ENCODE measurements around the gene CFAP77. TPM values are rescaled to one million over a fixed set of nuclear protein-coding genes. Genes with fewer than 3 reads are reported as not detected.

The CFAP77 gene
- total RNA-seq, 1 experiment from 2014 or later: not detected

- H3K9me3 ChIP-seq (ENCODE audit: low read depth, low read length, poor library complexity, severe bottlenecking): no peaks in the 10 kb centered on the region
- TF ChIP-seq CTCF (conservative IDR thresholded peaks at IDR 0.05; ENCODE audit: low read depth, low read length) (no peak), EZH2 (IDR thresholded peaks at IDR 0.05; ENCODE audit: borderline replicate concordance, low read depth, low read length, poor library complexity, severe bottlenecking) (no peak)
- no peaks in the 10 kb centered on the region for H3K4me1 ChIP-seq (ENCODE audit: insufficient read depth, low read length, poor library complexity, severe bottlenecking)
- DNase-seq (ENCODE audit: low spot score): no peak
- intact Hi-C loops (cut with micrococcal nuclease; ENCODE audit: unreplicated experiment): no loop called here
- H3K36me3 ChIP-seq (ENCODE audit: insufficient read depth, low read length, poor library complexity, severe bottlenecking): no peaks in the 10 kb centered on the region
- no peak overlapping the region for H3K4me3 ChIP-seq (ENCODE audit: low read depth, low read length, poor library complexity, severe bottlenecking)
- no peak overlapping the region for H3K27ac ChIP-seq (ENCODE audit: low read depth, low read length, poor library complexity, severe bottlenecking)
- BruUV-seq (replicated peaks): no TSS peak
- ChIA-PET CTCF (no interaction called here), POLR2A (ENCODE audit: low non-redundant PET) (no interaction called here)
- H3K27me3 ChIP-seq (replicated peaks; ENCODE audit: insufficient read depth, low read depth, low read length, poor library complexity): peaks cover 44% of the 10 kb centered on the region
Observed at GRCh38 chr9:132500193-132500592, 90.2 kb downstream of the CFAP77 start.

- ChIA-PET POLR2A (ENCODE audit: low non-redundant PET) (no interaction called here), CTCF (no interaction called here)
- Histone ChIP-seq H3K4me1 (ENCODE audit: insufficient read depth, low read length, poor library complexity, severe bottlenecking) (no peaks in the 10 kb centered on the region), H3K27me3 (replicated peaks; ENCODE audit: insufficient read depth, low read depth, low read length, poor library complexity) (peaks cover 38% of the 10 kb centered on the region), H3K27ac (ENCODE audit: low read depth, low read length, poor library complexity, severe bottlenecking) (no peak overlapping the region), H3K36me3 (ENCODE audit: insufficient read depth, low read length, poor library complexity, severe bottlenecking) (no peaks in the 10 kb centered on the region), H3K9me3 (ENCODE audit: low read depth, low read length, poor library complexity, severe bottlenecking) (no peaks in the 10 kb centered on the region), H3K4me3 (ENCODE audit: low read depth, low read length, poor library complexity, severe bottlenecking) (no peak overlapping the region)
- intact Hi-C loops (cut with micrococcal nuclease; ENCODE audit: unreplicated experiment): no loop called here
- no peak for DNase-seq (ENCODE audit: low spot score)
- TF ChIP-seq EZH2 (IDR thresholded peaks at IDR 0.05; ENCODE audit: borderline replicate concordance, low read depth, low read length, poor library complexity, severe bottlenecking) (no peak), CTCF (conservative IDR thresholded peaks at IDR 0.05; ENCODE audit: low read depth, low read length) (no peak)
- no TSS peak for BruUV-seq (replicated peaks)
Observed at GRCh38 chr9:132502480-132502879, 92.5 kb downstream of the CFAP77 start.

GRCh38 chr9:132503116-132503515 lies 93.1 kb downstream of the CFAP77 start:
- POLR2A ChIA-PET (ENCODE audit: low non-redundant PET): no interaction called here

More at GRCh38 chr9:132503116-132503515, 93.1 kb downstream of the CFAP77 start:
- intact Hi-C loops (cut with micrococcal nuclease; ENCODE audit: unreplicated experiment): no loop called here
- no TSS peak for BruUV-seq (replicated peaks)
- Histone ChIP-seq H3K27me3 (replicated peaks; ENCODE audit: insufficient read depth, low read depth, low read length, poor library complexity) (peaks cover 38% of the 10 kb centered on the region), H3K9me3 (ENCODE audit: low read depth, low read length, poor library complexity, severe bottlenecking) (no peaks in the 10 kb centered on the region), H3K4me1 (ENCODE audit: insufficient read depth, low read length, poor library complexity, severe bottlenecking) (no peaks in the 10 kb centered on the region), H3K4me3 (ENCODE audit: low read depth, low read length, poor library complexity, severe bottlenecking) (no peak overlapping the region), H3K36me3 (ENCODE audit: insufficient read depth, low read length, poor library complexity, severe bottlenecking) (no peaks in the 10 kb centered on the region), H3K27ac (ENCODE audit: low read depth, low read length, poor library complexity, severe bottlenecking) (no peak overlapping the region)
- CTCF ChIA-PET: no interaction called here
- no peak for TF ChIP-seq CTCF (conservative IDR thresholded peaks at IDR 0.05; ENCODE audit: low read depth, low read length)
- no peak for TF ChIP-seq EZH2 (IDR thresholded peaks at IDR 0.05; ENCODE audit: borderline replicate concordance, low read depth, low read length, poor library complexity, severe bottlenecking)
- no peak for DNase-seq (ENCODE audit: low spot score)

Measured in A673 (cell line).